ENCODE data around the gene SDK2.

SDK2 gene

DNA sequence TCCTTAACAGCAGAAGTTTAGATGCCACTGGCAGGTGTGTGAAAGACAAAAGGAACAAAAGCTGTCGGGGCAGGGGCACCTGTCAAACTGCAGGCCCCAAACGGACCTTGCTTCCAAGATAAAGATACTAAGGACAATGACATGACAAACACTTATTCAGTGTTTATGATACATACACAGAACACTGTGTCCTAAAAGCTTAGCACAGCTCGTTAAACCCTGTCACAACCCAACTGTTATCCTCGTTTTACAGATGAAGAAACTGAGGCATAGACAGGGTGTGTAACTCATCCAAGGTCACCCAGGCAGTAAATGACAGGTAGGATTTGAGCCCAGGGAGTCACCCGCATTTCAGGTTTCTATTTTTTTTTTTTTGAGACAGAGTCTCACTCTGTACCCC lies 9.6 kb downstream of the SDK2 start:
- TF ChIP-seq GATA3 (IDR thresholded peaks at IDR 0.05; ENCODE audit: low read depth, low read length) (no peak), GATA2 (IDR thresholded peaks at IDR 0.05; ENCODE audit: low read depth, low read length) (no peak)

DNA sequence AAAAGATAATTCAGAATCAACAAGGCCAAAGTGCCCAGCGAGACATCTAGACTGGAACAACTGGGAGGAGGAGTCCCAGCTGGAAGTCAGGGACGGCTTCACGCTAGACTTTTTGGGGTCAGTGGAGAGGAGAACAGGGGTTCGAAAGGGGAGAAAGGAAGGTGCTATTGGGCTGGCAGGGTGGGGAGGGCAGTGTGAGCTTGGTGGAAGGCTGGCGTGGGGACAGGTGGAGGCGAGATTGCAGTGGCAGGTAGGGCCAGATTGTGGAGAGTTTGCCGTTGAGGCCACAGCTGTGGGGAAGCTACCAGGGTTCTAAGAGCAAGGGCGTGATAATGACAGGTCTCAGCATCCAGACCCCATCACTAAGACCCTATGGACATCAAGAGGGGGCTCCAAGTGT lies 10.5 kb downstream of the SDK2 start:
- no peak for TF ChIP-seq GATA2 (IDR thresholded peaks at IDR 0.05; ENCODE audit: low read depth, low read length)
- TF ChIP-seq GATA3 (IDR thresholded peaks at IDR 0.05; ENCODE audit: low read depth, low read length) = no peak

DNA sequence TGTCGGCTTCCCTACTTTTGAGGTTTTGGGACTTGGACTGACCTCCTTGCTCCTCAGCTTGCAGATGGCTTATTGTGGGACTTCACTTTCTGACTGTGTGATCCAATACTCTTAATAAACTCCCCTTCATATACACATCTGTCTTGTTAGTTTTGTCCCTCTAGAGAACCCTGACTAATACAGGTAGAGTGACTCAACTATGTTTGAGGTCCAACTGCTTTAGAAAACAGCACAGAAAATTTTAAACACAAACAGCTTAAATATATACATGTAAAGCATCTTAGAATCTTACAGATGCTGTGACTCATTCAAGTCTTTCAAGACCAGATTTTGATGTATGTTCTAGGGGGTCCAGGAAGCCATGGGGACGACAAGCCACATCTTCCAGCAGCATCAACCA lies 11.7 kb downstream of the SDK2 start:
- TF ChIP-seq GATA3 (IDR thresholded peaks at IDR 0.05; ENCODE audit: low read depth, low read length) (no peak), GATA2 (IDR thresholded peaks at IDR 0.05; ENCODE audit: low read depth, low read length) (no peak)

DNA sequence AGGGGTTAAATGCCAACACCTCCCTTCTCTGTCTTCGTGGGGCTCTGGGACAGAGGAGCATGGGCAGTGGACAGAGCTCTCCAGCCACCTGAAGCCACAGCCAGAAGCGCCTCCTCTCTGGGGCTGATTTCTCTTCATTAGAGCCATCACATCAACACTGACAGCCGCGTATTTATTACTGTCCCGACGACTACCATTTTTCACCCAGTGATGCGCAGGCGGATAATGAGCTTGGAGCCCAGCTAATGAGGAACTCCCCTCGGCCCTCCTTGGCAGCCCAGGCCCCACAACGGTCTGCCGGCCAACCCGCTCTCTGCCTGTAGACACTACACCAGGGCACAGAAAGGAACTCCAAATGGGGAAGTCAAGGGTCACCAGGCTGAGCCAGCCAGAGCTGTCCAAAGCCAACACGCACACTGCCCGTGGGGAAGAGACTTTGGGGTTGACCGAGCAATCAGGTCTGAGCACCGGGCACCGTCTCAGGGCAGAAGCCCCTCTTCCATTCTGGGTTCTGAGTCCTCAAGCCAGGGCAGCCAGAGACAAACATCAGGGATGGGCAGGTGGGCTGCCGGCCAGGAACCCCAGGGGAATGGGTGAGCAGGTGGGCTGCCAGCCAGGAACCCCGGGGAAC lies 13.2 kb downstream of the SDK2 start:
- TF ChIP-seq GATA3 (IDR thresholded peaks at IDR 0.05; ENCODE audit: low read depth, low read length) = no peak
- no peak for TF ChIP-seq GATA2 (IDR thresholded peaks at IDR 0.05; ENCODE audit: low read depth, low read length)

DNA sequence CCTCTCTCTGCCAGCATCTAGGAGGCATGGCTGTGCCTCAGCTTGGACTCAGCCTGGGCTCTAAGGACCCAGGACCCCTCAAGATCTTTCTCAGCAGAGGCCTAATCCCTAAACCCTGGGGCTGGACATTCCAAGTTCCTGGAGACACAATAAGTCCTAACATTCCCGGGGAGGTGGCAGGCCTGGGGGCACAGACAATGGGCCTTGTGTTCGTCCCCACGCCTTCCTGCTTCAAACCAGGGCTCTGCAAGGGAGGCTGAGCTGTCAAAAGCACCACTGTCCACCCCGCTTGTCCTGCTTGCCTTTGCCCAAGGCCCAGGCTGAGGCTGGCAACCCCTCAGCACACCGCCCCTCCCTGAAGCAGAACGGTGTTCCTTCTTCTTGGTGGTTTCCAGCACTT lies 13.7 kb downstream of the SDK2 start:
- TF ChIP-seq GATA3 (IDR thresholded peaks at IDR 0.05; ENCODE audit: low read depth, low read length) (no peak), GATA2 (IDR thresholded peaks at IDR 0.05; ENCODE audit: low read depth, low read length) (no peak)

DNA sequence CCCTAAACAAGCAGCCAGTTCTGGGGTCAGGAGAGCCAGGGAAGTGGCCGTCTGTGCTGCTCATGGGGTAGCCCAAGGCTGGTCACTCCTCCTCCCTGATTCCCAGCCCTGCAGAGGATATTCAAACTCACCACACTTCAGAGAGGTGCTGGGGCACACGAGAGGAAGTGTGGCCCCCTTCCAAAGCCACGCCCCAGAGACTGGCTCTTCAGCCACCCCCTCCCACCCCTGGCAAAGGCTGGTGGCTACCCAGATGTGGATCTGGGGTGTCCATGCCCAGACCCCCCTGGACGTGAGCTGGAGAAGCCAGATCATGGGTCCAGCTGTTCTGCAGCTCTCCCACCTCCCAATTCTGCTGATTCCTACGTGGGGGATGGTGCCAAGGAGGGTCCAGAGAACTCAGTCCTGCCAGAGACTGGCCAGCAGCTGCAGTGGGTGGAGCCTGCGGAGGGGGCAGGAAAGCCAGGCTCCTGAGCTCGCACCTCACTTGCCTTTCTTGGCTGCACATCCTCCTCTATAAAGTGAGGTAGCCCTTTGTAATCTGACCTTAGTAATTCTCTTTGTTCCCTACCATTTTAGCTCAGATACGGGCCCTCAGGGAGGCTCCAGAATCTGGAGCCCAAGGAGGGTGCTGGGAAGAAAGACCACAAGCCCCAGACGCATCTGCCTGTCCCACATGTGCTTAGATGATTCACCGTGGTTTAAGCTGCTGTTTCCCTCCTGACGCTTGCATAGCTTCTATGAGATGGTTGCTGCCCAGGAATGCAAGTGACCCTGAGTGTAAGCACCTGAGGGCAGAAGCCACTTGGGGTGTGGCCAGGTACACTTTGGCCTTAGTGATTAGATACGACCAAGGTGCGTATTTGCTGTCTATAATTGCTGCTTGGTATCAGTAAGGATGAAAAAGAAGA lies 15.3 kb downstream of the SDK2 start:
- TF ChIP-seq GATA3 (IDR thresholded peaks at IDR 0.05; ENCODE audit: low read depth, low read length) = no peak
- no peak for TF ChIP-seq GATA2 (IDR thresholded peaks at IDR 0.05; ENCODE audit: low read depth, low read length)

DNA sequence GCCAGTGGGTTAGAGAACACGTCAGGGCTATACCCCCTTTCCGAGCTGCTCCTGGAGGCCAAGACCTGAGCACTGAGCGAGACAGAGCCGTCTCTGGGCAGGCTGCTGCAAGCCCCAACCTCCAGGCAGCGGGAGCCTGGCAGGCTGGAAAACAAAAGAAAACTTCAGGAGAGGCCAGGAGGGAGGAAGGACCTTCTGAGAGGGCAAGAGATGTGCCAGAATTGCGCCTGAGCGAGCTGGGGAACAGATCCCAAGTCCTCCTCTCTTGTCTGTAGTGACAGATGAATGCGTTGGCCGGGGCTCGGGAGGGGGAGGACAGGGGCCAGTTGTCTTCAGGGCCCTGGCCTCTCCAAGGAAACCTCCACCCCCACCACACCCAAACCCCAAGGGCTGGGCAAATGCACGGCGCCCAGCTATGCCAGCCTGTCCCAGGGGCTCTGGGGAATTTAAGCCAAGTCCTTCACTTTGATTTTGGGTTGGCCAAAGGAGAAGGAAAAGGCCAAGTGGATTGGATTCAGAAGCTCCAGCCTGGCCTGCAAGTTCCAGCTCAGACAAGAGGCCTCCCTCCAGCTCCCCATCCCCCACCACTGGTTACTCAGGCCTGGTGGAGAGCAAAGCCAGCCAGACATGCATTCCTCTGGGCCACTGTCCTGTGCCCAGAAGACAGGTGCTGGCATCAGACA lies 18.1 kb downstream of the SDK2 start:
- TF ChIP-seq GATA3 (IDR thresholded peaks at IDR 0.05; ENCODE audit: low read depth, low read length) (no peak), GATA2 (IDR thresholded peaks at IDR 0.05; ENCODE audit: low read depth, low read length) (no peak)

DNA sequence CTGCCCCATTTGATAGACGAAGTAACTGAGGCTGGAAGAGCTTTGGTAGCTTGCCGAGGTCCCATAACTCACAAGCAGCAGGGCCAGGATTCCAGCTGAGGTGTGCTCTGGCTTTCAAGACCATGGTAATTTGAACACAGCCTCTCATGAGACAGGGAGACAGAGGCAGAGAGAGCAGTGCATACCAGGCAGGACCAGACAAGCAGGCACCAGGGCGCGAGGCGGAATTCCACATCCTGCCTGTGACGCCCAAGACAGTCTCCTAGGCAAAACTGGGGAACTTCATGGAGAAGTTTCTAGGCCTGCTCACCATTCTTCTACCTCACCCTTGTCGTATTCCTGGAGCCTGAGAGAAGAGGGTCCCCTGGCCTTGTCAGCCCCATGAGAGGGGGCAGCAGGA lies 19.2 kb downstream of the SDK2 start:
- TF ChIP-seq GATA2 (IDR thresholded peaks at IDR 0.05; ENCODE audit: low read depth, low read length) (no peak), GATA3 (IDR thresholded peaks at IDR 0.05; ENCODE audit: low read depth, low read length) (no peak)

DNA sequence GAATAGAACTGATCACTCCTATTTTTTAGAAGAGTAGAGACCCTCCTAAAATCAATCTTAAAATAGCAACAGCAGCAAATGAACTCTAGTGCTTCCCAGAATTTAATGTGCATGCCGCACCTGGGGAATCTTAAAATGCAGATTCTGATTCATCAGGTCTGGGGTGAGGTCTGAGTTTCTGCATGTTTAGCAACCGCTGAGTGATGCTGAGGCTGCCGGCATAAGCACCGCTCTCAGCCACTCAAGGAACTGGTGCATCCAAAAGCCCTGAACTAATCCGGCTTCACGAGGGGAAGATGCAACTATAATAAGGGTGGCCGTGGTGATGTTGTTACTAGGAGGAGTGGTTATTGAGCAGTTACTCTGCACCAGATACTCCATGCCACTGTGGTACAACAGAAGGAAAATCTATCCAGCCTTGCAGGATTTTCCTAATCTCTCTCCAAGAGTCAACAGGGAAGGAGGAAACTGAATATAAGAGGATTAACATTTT lies 19.7 kb downstream of the SDK2 start:
- TF ChIP-seq GATA2 (IDR thresholded peaks at IDR 0.05; ENCODE audit: low read depth, low read length) (no peak), GATA3 (IDR thresholded peaks at IDR 0.05; ENCODE audit: low read depth, low read length) (no peak)

DNA sequence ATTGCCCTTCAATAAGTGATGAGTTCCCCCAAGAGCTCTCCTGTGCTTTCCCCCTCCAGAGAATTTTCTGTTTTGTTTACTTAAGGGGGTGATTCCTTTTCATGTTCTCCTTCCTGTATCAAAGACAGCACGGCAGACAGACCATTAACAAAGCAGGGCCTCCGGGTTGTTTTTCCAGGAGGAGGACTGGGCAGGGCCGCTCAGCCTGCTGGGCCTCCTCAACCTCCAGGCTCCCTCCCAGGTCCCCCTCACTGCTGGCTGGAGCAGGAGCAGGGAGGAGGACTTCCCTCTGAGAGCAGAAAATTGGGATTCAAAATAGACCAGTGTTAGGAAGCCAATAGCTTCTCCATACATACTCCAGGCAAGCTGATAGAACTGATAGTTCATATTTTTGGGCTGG lies 20.4 kb downstream of the SDK2 start:
- TF ChIP-seq GATA2 (IDR thresholded peaks at IDR 0.05; ENCODE audit: low read depth, low read length) = no peak
- TF ChIP-seq GATA3 (IDR thresholded peaks at IDR 0.05; ENCODE audit: low read depth, low read length) = no peak

DNA sequence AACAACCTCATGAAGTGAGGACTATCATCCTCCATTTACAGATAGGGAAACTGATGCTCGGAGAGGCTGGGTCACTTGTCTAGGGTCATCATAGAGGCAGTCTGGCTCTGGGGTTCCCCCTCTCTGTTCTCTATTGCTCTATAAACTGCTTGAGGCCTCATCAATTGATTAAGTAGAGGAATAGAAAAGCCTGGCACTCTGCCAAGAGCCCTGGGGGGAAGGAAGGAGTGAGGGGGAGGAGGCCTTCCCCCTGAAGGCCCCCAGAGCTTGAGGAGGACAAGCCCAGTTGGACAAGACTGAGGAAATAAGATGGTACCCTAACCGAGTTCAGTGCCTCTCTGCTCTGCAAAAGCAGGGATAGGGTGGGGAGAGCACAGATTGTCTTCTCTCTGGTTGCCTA lies 21.0 kb downstream of the SDK2 start:
- TF ChIP-seq GATA3 (IDR thresholded peaks at IDR 0.05; ENCODE audit: low read depth, low read length) (no peak), GATA2 (IDR thresholded peaks at IDR 0.05; ENCODE audit: low read depth, low read length) (no peak)

DNA sequence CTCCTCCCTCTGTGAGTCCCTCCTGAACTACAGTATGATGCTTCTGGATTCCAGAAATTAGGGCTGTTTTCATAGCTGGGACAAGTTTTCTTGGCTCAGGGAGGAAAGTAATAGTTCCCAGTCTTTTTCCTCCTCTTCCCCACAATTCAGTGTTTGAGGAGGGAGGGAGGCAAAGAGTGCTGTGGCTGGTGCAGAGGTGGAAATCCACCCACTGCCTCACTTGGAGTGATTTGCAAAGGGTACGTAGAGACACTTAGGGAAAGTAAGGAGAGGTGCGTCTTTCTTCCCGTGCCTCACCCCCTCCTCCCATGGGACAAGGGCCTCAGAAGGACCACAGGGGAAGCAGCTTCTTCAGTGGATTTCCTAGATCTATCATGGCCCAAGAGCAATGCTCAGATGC lies 21.9 kb downstream of the SDK2 start:
- TF ChIP-seq GATA2 (IDR thresholded peaks at IDR 0.05; ENCODE audit: low read depth, low read length) (no peak), GATA3 (IDR thresholded peaks at IDR 0.05; ENCODE audit: low read depth, low read length) (no peak)

DNA sequence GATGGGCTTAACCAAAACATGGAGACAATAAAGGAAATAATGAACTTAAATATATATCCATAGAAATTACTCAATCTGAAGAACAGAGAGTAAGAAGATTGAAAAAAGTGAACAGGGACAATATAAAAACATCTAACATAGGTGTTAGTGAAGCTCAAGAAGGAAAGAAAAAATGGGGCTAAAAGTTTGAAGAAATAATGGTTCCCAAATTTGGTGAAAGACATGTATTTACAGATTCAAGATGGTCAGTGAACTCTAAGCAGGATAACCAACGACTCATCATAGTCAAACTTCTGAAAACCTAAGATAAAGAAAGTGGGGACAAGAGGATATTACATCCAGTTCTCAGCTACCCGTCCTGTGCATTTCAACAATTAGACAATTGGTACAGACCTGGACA lies 22.6 kb downstream of the SDK2 start:
- TF ChIP-seq GATA2 (IDR thresholded peaks at IDR 0.05; ENCODE audit: low read depth, low read length) (no peak), GATA3 (IDR thresholded peaks at IDR 0.05; ENCODE audit: low read depth, low read length) (no peak)

DNA sequence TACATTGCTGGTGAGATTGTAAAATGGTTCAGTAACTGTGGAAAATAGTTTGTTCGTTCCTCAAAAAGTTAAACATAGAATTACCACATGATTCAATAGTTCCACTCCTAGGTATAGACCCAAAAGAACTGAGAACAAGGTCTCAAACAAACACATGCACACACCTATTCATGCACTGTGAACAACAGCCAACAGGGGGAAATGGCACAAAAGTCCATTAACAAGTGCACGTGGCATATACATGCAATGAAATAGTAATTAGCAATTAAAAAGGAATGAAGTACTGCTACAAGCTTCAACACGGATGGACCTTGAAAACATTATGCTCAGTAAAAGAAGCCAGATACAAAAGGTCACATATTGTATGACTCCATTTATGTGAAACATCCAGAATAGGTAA lies 23.8 kb downstream of the SDK2 start:
- TF ChIP-seq GATA2 (IDR thresholded peaks at IDR 0.05; ENCODE audit: low read depth, low read length) = no peak

All from SH-SY5Y (cell line).